ENCODE data around the gene PLA2G6. TPM values are rescaled to one million over a fixed set of nuclear protein-coding genes. Genes with fewer than 3 reads are reported as not detected.

Gene PLA2G6
- total and polyA plus RNA-seq, 9 of the 15 experiments (the other 6 are each of a cell fraction or from before 2014, with no cell fraction given), result 0.11 to 12.2 (median 9.7) TPM

DNA sequence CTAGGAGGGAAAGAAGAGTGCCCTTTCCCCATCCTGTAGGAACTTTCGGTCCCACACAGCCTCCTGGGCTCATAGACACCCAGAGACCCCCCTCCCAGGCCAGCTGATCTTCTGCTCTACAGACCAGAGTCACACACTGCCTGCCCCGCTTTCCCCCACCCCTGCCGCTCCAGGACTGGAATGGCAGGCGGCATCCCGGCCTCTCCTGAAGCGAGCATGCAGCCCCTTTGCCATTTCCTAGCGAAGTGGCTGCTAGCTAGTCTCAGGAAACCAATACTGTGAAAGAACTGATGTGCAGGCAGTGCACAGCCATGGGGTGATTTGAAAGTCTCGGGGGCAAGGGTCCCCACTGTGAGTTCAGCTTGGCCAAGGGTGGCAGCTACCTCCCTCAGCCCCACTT is 116.1 kb downstream of the PLA2G6 start:
- CTCF ChIA-PET (ENCODE audit: low intra/inter-chr PET ratio), result no interaction called here
- Histone ChIP-seq H2AFZ (ENCODE audit: low read depth, low read length) (no peak overlapping the region), H3K9me1 (ENCODE audit: control insufficient read depth, insufficient read depth, low read length) (no peaks in the 10 kb centered on the region), H3K4me2 (ENCODE audit: insufficient read depth, low read length) (no peak overlapping the region), H3K9me3 (replicated peaks; ENCODE audit: control insufficient read depth, insufficient read depth, low read depth, low read length) (no peaks in the 10 kb centered on the region), H3K36me3 (ENCODE audit: control insufficient read depth, insufficient read depth, low read length) (no peaks in the 10 kb centered on the region), H3K4me1 (replicated peaks in 1 of 2; ENCODE audit: control insufficient read depth in 2 of 2, insufficient read depth in 2 of 2, low read length in 2 of 2) (peaks cover 0 to 10% of the 10 kb centered on the region in 2 experiments; a peak in 2 of 5 replicates), H3K4me3 (no peak overlapping the region), H3K79me2 (ENCODE audit: control insufficient read depth, insufficient read depth, low read length) (no peaks in the 10 kb centered on the region), H4K20me1 (replicated peaks; ENCODE audit: control insufficient read depth, insufficient read depth, low read length) (no peaks in the 10 kb centered on the region), H3K27me3 (ENCODE audit: control insufficient read depth in 2 of 2, insufficient read depth in 2 of 2, low read length in 2 of 2) (no peaks in the 10 kb centered on the region), H3K27ac (ENCODE audit: extremely low read depth, low read depth, low read length) (no peak overlapping the region), H3K9ac (ENCODE audit: insufficient read depth in 1 of 2, low read depth in 2 of 2, low read length in 2 of 2) (no peak overlapping the region; a peak in 1 of 4 replicates)
- POLR2A ChIA-PET, result no interaction called here
- no TSS peak for BruUV-seq (replicated peaks)
- no peak for DNase-seq (ENCODE audit: extremely low read depth in 1 of 4, low spot score in 3 of 4)
- intact Hi-C loops (cut with micrococcal nuclease) (no loop called here), in situ Hi-C loops (cut with MboI) (loop anchor here (10.0 to 25.0 kb wide), 3 partner anchors 289 to 947 kb away; partner anchors contain the start of genes APOBEC3C and APOBEC3D)
- WGBS (ENCODE audit: insufficient coverage, low coverage, missing lambda C conversion rate), result 70% methylated on average over 3 of the region's 8 CpGs
- TF ChIP-seq, protein P1, sequence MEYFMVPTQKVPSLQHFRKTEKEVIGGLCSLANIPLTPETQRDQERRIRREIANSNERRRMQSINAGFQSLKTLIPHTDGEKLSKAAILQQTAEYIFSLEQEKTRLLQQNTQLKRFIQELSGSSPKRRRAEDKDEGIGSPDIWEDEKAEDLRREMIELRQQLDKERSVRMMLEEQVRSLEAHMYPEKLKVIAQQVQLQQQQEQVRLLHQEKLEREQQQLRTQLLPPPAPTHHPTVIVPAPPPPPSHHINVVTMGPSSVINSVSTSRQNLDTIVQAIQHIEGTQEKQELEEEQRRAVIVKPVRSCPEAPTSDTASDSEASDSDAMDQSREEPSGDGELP (CRISPR knock-in tag; IDR thresholded peaks at IDR 0.05; ENCODE audit: borderline replicate concordance), result no peak
- no peak for TF ChIP-seq ZNF133 (CRISPR knock-in tag; IDR thresholded peaks at IDR 0.05)
- no peak for TF ChIP-seq ARNT (IDR thresholded peaks at IDR 0.05)
- no peak for TF ChIP-seq CREB3 (tag; conservative IDR thresholded peaks at IDR 0.05; ENCODE audit: low read depth)
- no peak for ATAC-seq
- no peak for FAIRE-seq

Measured in K562 (cell line).